OCI-LY1 (cell line): ENCODE measurements around the gene IER5.

Experiments
- CTCF ChIP-seq: fragments of 200-600 bp; sonication (generic), shearing (Covaris generic); IDR thresholded peaks from 2 replicates; pipeline ENCODE4 v1.5.1; 2017; ENCODE audit warnings: mild to moderate bottlenecking, antibody characterized with exemption, low read length, moderate library complexity, mixed read lengths
- EZH2 ChIP-seq: fragments of 200-600 bp; sonication (generic), shearing (Covaris generic); IDR thresholded peaks from 2 replicates; pipeline ENCODE4 v1.8.0; 2017; ENCODE audit warnings: borderline replicate concordance, mixed run types, mild to moderate bottlenecking, antibody characterized with exemption, low read length, moderate library complexity, mixed read lengths

- TF ChIP-seq CTCF (no peak), EZH2 (no peak)
These were observed 32.4 kb downstream of the IER5 start for GRCh38 chr1:181120924-181121323.
